HepG2 (cell line): ENCODE measurements around the gene ZKSCAN3. TPM values are rescaled to one million over a fixed set of nuclear protein-coding genes. Genes with fewer than 3 reads are reported as not detected.

Experiments
- BORCS8-MEF2B ChIP-seq: sonication (generic); formaldehyde crosslinking; IDR thresholded peaks from 2 replicates; pipeline ENCODE4 v1.8.0; 2022; ENCODE audit warnings: mild to moderate bottlenecking, missing genetic modification reagents
- FOXK1 ChIP-seq: sonication (generic); formaldehyde crosslinking; IDR thresholded peaks from 2 replicates; pipeline ENCODE4 v1.4.0; 2020; ENCODE audit warnings: low read depth, missing genetic modification reagents, borderline replicate concordance
- JUN ChIP-seq: sonication (generic); formaldehyde crosslinking; IDR thresholded peaks from 2 replicates; pipeline ENCODE4 v1.4.0; 2020; ENCODE audit warnings: mild to moderate bottlenecking, missing genetic modification reagents
- KAT8 ChIP-seq: IDR thresholded peaks from 2 replicates; pipeline ENCODE4 v1.6.1; 2016; ENCODE audit warnings: missing genetic modification reagents, missing compliant biosample characterization
- ZBTB3 ChIP-seq: sonication (generic); formaldehyde crosslinking; IDR thresholded peaks from 2 replicates; pipeline ENCODE4 v1.4.0; 2020; ENCODE audit warnings: low read depth, mild to moderate bottlenecking, moderate library complexity, missing genetic modification reagents, borderline replicate concordance
- ZFP36L1 ChIP-seq: sonication (generic); formaldehyde crosslinking; IDR thresholded peaks from 2 replicates; pipeline ENCODE4 v1.8.0; 2022; ENCODE audit warnings: mild to moderate bottlenecking, missing genetic modification reagents, moderate library complexity
- ZNF510 ChIP-seq: sonication (generic); formaldehyde crosslinking; IDR thresholded peaks from 2 replicates; pipeline ENCODE4 v1.4.0; 2020; ENCODE audit warnings: low read depth, mild to moderate bottlenecking, missing genetic modification reagents
- ZNF577 ChIP-seq: sonication (generic); formaldehyde crosslinking; IDR thresholded peaks from 2 replicates; pipeline ENCODE4 v1.4.0; 2020; ENCODE audit warnings: mild to moderate bottlenecking, low read depth, missing genetic modification reagents, borderline replicate concordance
- polyA plus RNA-seq, 8 experiments: library from polyadenylated mRNA; depleted of rRNA in 3 of 8; stranded (reverse) in 7 of 8; unstranded in 1 of 8; fragments of >200 nt; fragmentation: Illumina TruSeq in 4 of 8; extraction: Trizol in 4 of 8; gene quantifications; 2 replicates each; pipeline versions ENCODE4 v1.2.1 to v1.2.3, GENCODE V29; 2011 to 2016; ENCODE audit warnings: low read depth in 4 of 8, missing spikeins in 1 of 8, mixed read lengths in 1 of 8; ENCODE audit not compliant: insufficient read depth in 1 of 8
- total RNA-seq, 5 experiments: library from RNA; depleted of rRNA; stranded (reverse); fragments of >200 nt; fragmentation: Illumina TruSeq; extraction: Trizol; gene quantifications; 2 replicates each; pipeline ENCODE4 v1.2.3, GENCODE V29; 2016; ENCODE audit warnings: low read depth in 1 of 5
- TF ChIP-seq, protein P1 (sequence below): sonication (generic); formaldehyde crosslinking; IDR thresholded peaks from 2 replicates; pipeline ENCODE4 v1.9.0; 2021; ENCODE audit warnings: missing genetic modification reagents, borderline replicate concordance
- TF ChIP-seq, protein P2 (sequence below): sonication (generic); formaldehyde crosslinking; IDR thresholded peaks from 2 replicates; pipeline ENCODE4 v1.4.0; 2020; ENCODE audit warnings: mild to moderate bottlenecking, missing genetic modification reagents, borderline replicate concordance
- TF ChIP-seq, protein P3 (sequence below): fragments of 450-650 bp; IDR thresholded peaks from 2 replicates; pipeline ENCODE4 v1.6.1; 2016
- TF ChIP-seq, protein P4 (sequence below): sonication (generic); formaldehyde crosslinking; IDR thresholded peaks from 2 replicates; pipeline ENCODE4 v1.8.0; 2022; ENCODE audit warnings: missing genetic modification reagents, mild to moderate bottlenecking, inconsistent platforms, borderline replicate concordance
- TF ChIP-seq, protein P5 (sequence below): sonication (generic); formaldehyde crosslinking; IDR thresholded peaks from 2 replicates; pipeline ENCODE4 v1.4.0; 2020; ENCODE audit warnings: missing genetic modification reagents
- TF ChIP-seq, protein P6 (sequence below): sonication (generic); formaldehyde crosslinking; IDR thresholded peaks from 2 replicates; pipeline ENCODE4 v1.4.0; 2020; ENCODE audit warnings: mild to moderate bottlenecking, missing genetic modification reagents

The ZKSCAN3 gene
- total and polyA plus RNA-seq, 2 of the 13 experiments (the other 11 are each of a cell fraction or from before 2014, with no cell fraction given), result 3.3 to 7.4 TPM

DNA sequence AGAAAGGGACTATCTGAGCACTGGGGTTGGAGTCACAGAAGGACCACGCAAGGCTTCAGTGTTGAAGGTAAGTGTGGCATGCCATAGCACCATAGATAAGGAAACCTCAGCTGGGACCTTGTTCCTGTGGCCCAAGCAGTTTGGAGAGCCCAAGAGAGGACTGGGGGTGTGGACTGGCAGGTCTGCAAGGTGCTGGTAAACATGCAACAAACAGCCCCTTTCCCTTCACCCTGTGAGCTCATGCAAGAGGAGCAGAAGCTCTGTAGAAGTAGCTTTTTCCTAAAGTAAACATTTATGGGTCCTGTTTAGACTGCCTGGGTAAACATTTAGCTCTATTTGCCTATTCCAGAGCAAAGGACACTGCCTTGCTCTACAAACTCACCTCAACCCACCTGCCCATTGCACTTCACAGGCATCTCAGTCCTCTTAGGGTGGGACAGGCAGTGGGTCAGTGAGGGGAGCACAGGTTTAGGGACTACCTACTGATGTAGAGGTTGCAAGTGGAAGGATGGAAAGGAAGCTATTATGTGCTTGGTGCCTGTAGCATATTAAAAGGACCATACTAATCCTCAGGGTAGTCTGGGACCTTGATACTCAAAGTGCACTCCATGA lies 25.8 kb upstream of the ZKSCAN3 start (continued):
- TF ChIP-seq, protein P1, sequence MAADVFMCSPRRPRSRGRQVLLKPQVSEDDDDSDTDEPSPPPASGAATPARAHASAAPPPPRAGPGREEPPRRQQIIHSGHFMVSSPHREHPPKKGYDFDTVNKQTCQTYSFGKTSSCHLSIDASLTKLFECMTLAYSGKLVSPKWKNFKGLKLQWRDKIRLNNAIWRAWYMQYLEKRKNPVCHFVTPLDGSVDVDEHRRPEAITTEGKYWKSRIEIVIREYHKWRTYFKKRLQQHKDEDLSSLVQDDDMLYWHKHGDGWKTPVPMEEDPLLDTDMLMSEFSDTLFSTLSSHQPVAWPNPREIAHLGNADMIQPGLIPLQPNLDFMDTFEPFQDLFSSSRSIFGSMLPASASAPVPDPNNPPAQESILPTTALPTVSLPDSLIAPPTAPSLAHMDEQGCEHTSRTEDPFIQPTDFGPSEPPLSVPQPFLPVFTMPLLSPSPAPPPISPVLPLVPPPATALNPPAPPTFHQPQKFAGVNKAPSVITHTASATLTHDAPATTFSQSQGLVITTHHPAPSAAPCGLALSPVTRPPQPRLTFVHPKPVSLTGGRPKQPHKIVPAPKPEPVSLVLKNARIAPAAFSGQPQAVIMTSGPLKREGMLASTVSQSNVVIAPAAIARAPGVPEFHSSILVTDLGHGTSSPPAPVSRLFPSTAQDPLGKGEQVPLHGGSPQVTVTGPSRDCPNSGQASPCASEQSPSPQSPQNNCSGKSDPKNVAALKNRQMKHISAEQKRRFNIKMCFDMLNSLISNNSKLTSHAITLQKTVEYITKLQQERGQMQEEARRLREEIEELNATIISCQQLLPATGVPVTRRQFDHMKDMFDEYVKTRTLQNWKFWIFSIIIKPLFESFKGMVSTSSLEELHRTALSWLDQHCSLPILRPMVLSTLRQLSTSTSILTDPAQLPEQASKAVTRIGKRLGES (CRISPR knock-in tag), result no peak
- TF ChIP-seq, protein P2, sequence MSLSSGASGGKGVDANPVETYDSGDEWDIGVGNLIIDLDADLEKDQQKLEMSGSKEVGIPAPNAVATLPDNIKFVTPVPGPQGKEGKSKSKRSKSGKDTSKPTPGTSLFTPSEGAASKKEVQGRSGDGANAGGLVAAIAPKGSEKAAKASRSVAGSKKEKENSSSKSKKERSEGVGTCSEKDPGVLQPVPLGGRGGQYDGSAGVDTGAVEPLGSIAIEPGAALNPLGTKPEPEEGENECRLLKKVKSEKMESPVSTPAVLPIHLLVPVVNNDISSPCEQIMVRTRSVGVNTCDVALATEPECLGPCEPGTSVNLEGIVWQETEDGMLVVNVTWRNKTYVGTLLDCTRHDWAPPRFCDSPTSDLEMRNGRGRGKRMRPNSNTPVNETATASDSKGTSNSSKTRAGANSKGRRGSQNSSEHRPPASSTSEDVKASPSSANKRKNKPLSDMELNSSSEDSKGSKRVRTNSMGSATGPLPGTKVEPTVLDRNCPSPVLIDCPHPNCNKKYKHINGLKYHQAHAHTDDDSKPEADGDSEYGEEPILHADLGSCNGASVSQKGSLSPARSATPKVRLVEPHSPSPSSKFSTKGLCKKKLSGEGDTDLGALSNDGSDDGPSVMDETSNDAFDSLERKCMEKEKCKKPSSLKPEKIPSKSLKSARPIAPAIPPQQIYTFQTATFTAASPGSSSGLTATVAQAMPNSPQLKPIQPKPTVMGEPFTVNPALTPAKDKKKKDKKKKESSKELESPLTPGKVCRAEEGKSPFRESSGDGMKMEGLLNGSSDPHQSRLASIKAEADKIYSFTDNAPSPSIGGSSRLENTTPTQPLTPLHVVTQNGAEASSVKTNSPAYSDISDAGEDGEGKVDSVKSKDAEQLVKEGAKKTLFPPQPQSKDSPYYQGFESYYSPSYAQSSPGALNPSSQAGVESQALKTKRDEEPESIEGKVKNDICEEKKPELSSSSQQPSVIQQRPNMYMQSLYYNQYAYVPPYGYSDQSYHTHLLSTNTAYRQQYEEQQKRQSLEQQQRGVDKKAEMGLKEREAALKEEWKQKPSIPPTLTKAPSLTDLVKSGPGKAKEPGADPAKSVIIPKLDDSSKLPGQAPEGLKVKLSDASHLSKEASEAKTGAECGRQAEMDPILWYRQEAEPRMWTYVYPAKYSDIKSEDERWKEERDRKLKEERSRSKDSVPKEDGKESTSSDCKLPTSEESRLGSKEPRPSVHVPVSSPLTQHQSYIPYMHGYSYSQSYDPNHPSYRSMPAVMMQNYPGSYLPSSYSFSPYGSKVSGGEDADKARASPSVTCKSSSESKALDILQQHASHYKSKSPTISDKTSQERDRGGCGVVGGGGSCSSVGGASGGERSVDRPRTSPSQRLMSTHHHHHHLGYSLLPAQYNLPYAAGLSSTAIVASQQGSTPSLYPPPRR (CRISPR knock-in tag), result peak; percentile 80; the same call in 1 of the 2 replicates
- TF ChIP-seq FOXK1 (peak; percentile 65; the same call in 1 of the 2 replicates), ZNF577 (no peak), ZFP36L1 (CRISPR knock-in tag) (no peak), JUN (peak; percentile 67; the same call in 1 of the 2 replicates), ZNF510 (peak; percentile 78; the same call in 1 of the 2 replicates), ZBTB3 (no peak), KAT8 (CRISPR knock-in tag) (peak; percentile 68), BORCS8-MEF2B (CRISPR knock-in tag) (no peak)
- TF ChIP-seq, protein P3, sequence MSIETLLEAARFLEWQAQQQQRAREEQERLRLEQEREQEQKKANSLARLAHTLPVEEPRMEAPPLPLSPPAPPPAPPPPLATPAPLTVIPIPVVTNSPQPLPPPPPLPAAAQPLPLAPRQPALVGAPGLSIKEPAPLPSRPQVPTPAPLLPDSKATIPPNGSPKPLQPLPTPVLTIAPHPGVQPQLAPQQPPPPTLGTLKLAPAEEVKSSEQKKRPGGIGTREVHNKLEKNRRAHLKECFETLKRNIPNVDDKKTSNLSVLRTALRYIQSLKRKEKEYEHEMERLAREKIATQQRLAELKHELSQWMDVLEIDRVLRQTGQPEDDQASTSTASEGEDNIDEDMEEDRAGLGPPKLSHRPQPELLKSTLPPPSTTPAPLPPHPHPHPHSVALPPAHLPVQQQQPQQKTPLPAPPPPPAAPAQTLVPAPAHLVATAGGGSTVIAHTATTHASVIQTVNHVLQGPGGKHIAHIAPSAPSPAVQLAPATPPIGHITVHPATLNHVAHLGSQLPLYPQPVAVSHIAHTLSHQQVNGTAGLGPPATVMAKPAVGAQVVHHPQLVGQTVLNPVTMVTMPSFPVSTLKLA, result no peak
- TF ChIP-seq, protein P4, sequence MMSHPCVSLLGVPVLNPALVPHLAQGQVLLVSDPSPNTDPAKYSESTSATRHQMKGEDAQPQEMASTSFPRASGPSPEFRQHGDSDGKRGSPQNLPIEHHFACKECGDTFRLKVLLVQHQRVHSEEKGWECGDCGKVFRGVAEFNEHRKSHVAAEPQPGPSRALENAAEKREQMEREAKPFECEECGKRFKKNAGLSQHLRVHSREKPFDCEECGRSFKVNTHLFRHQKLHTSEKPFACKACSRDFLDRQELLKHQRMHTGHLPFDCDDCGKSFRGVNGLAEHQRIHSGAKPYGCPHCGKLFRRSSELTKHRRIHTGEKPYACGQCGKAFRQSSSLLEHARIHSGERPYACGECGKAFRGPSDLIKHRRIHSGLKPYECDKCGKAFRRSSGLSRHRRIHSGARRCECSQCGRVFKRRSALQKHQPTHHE, result no peak
- TF ChIP-seq, protein P5, sequence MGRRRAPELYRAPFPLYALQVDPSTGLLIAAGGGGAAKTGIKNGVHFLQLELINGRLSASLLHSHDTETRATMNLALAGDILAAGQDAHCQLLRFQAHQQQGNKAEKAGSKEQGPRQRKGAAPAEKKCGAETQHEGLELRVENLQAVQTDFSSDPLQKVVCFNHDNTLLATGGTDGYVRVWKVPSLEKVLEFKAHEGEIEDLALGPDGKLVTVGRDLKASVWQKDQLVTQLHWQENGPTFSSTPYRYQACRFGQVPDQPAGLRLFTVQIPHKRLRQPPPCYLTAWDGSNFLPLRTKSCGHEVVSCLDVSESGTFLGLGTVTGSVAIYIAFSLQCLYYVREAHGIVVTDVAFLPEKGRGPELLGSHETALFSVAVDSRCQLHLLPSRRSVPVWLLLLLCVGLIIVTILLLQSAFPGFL (CRISPR knock-in tag), result no peak
- TF ChIP-seq, protein P6, sequence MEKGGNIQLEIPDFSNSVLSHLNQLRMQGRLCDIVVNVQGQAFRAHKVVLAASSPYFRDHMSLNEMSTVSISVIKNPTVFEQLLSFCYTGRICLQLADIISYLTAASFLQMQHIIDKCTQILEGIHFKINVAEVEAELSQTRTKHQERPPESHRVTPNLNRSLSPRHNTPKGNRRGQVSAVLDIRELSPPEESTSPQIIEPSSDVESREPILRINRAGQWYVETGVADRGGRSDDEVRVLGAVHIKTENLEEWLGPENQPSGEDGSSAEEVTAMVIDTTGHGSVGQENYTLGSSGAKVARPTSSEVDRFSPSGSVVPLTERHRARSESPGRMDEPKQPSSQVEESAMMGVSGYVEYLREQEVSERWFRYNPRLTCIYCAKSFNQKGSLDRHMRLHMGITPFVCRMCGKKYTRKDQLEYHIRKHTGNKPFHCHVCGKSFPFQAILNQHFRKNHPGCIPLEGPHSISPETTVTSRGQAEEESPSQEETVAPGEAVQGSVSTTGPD (CRISPR knock-in tag), result 0 out of 2 replicates have a peak, but pooled peaks have one; percentile 53
